Cortex of kidney (tissue), 1 donor: ENCODE measurements around the gene HDAC4.

Experiments used
- DNase-seq: peaks from one replicate; lab custom pipeline; 2025; lab: John Stamatoyannopoulos, UW

HDAC4 gene

GRCh38 chr2:239307921-239308613, 92.8 kb downstream of the HDAC4 start:
- no peak for DNase-seq

- no peak for DNase-seq
These were observed 93.6 kb downstream of the HDAC4 start for GRCh38 chr2:239307221-239307569.

GRCh38 chr2:239306274-239307220, 94.3 kb downstream of the HDAC4 start:
- no peak for DNase-seq

GRCh38 chr2:239305771-239306170, 95.0 kb downstream of the HDAC4 start:
- DNase-seq = no peak

- DNase-seq = no peak
These were observed 95.6 kb downstream of the HDAC4 start for GRCh38 chr2:239305222-239305575.

GRCh38 chr2:239304533-239305221, 96.1 kb downstream of the HDAC4 start:
- DNase-seq = no peak

- DNase-seq = no peak
These were observed 96.9 kb downstream of the HDAC4 start for GRCh38 chr2:239303711-239304532.

GRCh38 chr2:239302808-239303557, 97.8 kb downstream of the HDAC4 start:
- DNase-seq = no peak

GRCh38 chr2:239302083-239302807, 98.6 kb downstream of the HDAC4 start:
- DNase-seq = no peak

GRCh38 chr2:239300871-239301735, 99.7 kb downstream of the HDAC4 start:
- DNase-seq = no peak

- no peak for DNase-seq
These were observed 100.6 kb downstream of the HDAC4 start for GRCh38 chr2:239300242-239300641.

- DNase-seq = no peak
These were observed 101.4 kb downstream of the HDAC4 start for GRCh38 chr2:239299218-239299939.

- DNase-seq = no peak
These were observed 102.6 kb downstream of the HDAC4 start for GRCh38 chr2:239298116-239298804.

- no peak for DNase-seq
These were observed 103.4 kb downstream of the HDAC4 start for GRCh38 chr2:239297142-239298004.

- no peak for DNase-seq
These were observed 104.5 kb downstream of the HDAC4 start for GRCh38 chr2:239296020-239296932.

- DNase-seq = no peak
These were observed 105.3 kb downstream of the HDAC4 start for GRCh38 chr2:239295377-239296019.
